ENCODE results near the gene SPIRE2. TPM values are rescaled to one million over a fixed set of nuclear protein-coding genes. Genes with fewer than 3 reads are reported as not detected.
A peak's percentile ranks its signal among the peaks of the same experiment; 100 is the strongest.

Gene SPIRE2
- total RNA-seq, 3 donors from 2014 or later (not counting 1 experiment from before 2014, with no cell fraction given) = 4.5 to 8.7 (median 6.5) TPM

DNA sequence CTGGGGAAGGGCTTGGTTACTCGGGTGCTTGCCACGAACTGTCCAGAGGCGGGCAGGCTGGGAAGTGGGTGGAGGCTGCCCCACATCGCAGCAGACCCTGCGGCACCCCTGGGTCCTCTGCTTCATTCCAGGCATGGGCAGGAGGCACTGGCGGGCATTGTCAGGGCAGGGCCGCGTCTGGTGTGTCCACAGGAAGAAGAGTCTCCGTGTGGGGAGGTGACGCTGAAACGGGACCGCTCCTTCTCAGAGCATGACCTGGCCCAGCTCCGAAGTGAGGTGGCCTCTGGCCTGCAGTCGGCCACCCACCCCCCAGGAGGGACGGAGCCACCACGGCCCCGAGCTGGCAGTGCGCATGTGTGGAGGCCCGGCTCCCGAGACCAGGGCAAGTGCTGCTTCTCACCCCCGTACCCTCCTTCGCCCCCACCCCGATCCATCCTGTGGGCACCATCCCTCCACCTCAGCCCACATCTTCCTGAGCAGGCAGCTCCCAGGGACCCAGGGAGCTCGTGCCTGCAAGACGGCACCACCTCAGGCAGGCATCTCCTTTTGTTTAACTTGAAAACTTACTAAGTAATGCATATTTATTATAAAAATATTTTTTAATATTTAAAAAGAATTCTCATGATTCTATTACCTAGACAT is 30.8 kb downstream of the SPIRE2 start:
- H3K4me3 Mint-ChIP-seq = no peak overlapping the region
- no peaks in the 10 kb centered on the region for H3K36me3 Mint-ChIP-seq
- Histone ChIP-seq H3K9me3 (ENCODE audit: control insufficient read depth, insufficient read depth, low read length) (no peaks in the 10 kb centered on the region), H3K36me3 (ENCODE audit: control insufficient read depth, insufficient read depth, low read length) (no peaks in the 10 kb centered on the region), H3K27ac (ENCODE audit: low read length) (no peak overlapping the region), H3K4me1 (ENCODE audit: control insufficient read depth, insufficient read depth, low read length) (peaks cover 37% of the 10 kb centered on the region), H3K27me3 (ENCODE audit: control insufficient read depth, insufficient read depth, low read length) (no peaks in the 10 kb centered on the region), H3K4me3 (ENCODE audit: low read length) (no peak overlapping the region)
- H3K27ac Mint-ChIP-seq = no peak overlapping the region
- intact Hi-C loops (cut with micrococcal nuclease) = no loop called here
- H3K9me3 Mint-ChIP-seq = no peaks in the 10 kb centered on the region
- H3K4me1 Mint-ChIP-seq = peaks cover 30% of the 10 kb centered on the region in 2 donors
- no peaks in the 10 kb centered on the region for H3K27me3 Mint-ChIP-seq (ENCODE audit: low read depth in 2 of 2)
- ATAC-seq = no peak
- DNase-seq = no peak
- WGBS (ENCODE audit: insufficient coverage) = 88% methylated on average over 23 of the region's 25 CpGs
- TF ChIP-seq, protein P1, sequence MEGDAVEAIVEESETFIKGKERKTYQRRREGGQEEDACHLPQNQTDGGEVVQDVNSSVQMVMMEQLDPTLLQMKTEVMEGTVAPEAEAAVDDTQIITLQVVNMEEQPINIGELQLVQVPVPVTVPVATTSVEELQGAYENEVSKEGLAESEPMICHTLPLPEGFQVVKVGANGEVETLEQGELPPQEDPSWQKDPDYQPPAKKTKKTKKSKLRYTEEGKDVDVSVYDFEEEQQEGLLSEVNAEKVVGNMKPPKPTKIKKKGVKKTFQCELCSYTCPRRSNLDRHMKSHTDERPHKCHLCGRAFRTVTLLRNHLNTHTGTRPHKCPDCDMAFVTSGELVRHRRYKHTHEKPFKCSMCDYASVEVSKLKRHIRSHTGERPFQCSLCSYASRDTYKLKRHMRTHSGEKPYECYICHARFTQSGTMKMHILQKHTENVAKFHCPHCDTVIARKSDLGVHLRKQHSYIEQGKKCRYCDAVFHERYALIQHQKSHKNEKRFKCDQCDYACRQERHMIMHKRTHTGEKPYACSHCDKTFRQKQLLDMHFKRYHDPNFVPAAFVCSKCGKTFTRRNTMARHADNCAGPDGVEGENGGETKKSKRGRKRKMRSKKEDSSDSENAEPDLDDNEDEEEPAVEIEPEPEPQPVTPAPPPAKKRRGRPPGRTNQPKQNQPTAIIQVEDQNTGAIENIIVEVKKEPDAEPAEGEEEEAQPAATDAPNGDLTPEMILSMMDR (IDR thresholded peaks at IDR 0.05) = no peak

GRCh38 chr16:89859615-89860007 is 31.3 kb downstream of the SPIRE2 start:
- no peaks in the 10 kb centered on the region for H3K9me3 ChIP-seq (ENCODE audit: control insufficient read depth, insufficient read depth, low read length)
- no peak overlapping the region for H3K27ac ChIP-seq (ENCODE audit: low read length)
- no peaks in the 10 kb centered on the region for H3K27me3 ChIP-seq (ENCODE audit: control insufficient read depth, insufficient read depth, low read length)
- no peak overlapping the region for H3K4me3 ChIP-seq (ENCODE audit: low read length)
- H3K4me1 Mint-ChIP-seq = peaks cover 35 to 36% of the 10 kb centered on the region in 2 donors
- TF ChIP-seq, protein P1 (IDR thresholded peaks at IDR 0.05) = no peak
- peaks cover 42% of the 10 kb centered on the region for H3K4me1 ChIP-seq (ENCODE audit: control insufficient read depth, insufficient read depth, low read length)
- H3K9me3 Mint-ChIP-seq = no peaks in the 10 kb centered on the region
- H3K4me3 Mint-ChIP-seq = no peak overlapping the region
- H3K36me3 Mint-ChIP-seq = no peaks in the 10 kb centered on the region
- H3K27me3 Mint-ChIP-seq (ENCODE audit: low read depth in 2 of 2) = no peaks in the 10 kb centered on the region
- H3K27ac Mint-ChIP-seq = peak overlapping the region in 1 of 2 donors; percentile 81
- no peaks in the 10 kb centered on the region for H3K36me3 ChIP-seq (ENCODE audit: control insufficient read depth, insufficient read depth, low read length)
- WGBS (ENCODE audit: insufficient coverage) = 91% methylated on average over 16 of the region's 16 CpGs
- ATAC-seq = no peak
- DNase-seq = no peak
- intact Hi-C loops (cut with micrococcal nuclease) = loop anchor here (2.0 to 5.0 kb wide), 4 partner anchors 42 to 159 kb away; partner anchors contain the start of genes FANCA, SPATA2L, VPS9D1 and ZNF276

GRCh38 chr16:89860747-89861304 is 32.6 kb downstream of the SPIRE2 start:
- DNase-seq = peak; percentile 83 to 84
- WGBS (ENCODE audit: insufficient coverage) = 26% methylated on average over 28 of the region's 28 CpGs

More at GRCh38 chr16:89860747-89861304, 32.6 kb downstream of the SPIRE2 start:
- peak overlapping the region; percentile 81 to 84 for H3K27ac Mint-ChIP-seq
- H3K4me3 ChIP-seq (ENCODE audit: low read length) = no peak overlapping the region
- H3K36me3 Mint-ChIP-seq = no peaks in the 10 kb centered on the region
- intact Hi-C loops (cut with micrococcal nuclease) = loop anchor here (1.0 to 5.0 kb wide), 5 partner anchors 44 to 160 kb away; partner anchors contain the start of genes FANCA, SPATA2L, VPS9D1 and ZNF276
- ATAC-seq = peak; percentile 80 to 85 (median 85)
- H3K27me3 Mint-ChIP-seq (ENCODE audit: low read depth in 2 of 2) = no peaks in the 10 kb centered on the region
- no peaks in the 10 kb centered on the region for H3K27me3 ChIP-seq (ENCODE audit: control insufficient read depth, insufficient read depth, low read length)
- H3K36me3 ChIP-seq (ENCODE audit: control insufficient read depth, insufficient read depth, low read length) = no peaks in the 10 kb centered on the region
- peak overlapping the region; percentile 58 for H3K4me3 Mint-ChIP-seq
- peaks cover 50% of the 10 kb centered on the region for H3K4me1 ChIP-seq (ENCODE audit: control insufficient read depth, insufficient read depth, low read length)
- H3K4me1 Mint-ChIP-seq = peaks cover 39 to 44% of the 10 kb centered on the region in 2 donors
- no peaks in the 10 kb centered on the region for H3K9me3 Mint-ChIP-seq
- TF ChIP-seq, protein P1 (IDR thresholded peaks at IDR 0.05) = peak; percentile 97
- no peak overlapping the region for H3K27ac ChIP-seq (ENCODE audit: low read length)
- H3K9me3 ChIP-seq (ENCODE audit: control insufficient read depth, insufficient read depth, low read length) = no peaks in the 10 kb centered on the region
